ENCODE results near the gene PTX4.
"Not testable (repeated sequence)": the region's sequence is repeated elsewhere in the genome, so short reads cannot be mapped to it uniquely, and the experiment has no call there.

PTX4 gene

GRCh38 chr16:1444730-1445517, 43.8 kb downstream of the PTX4 start:
- Mint-ChIP-seq H3K4me3 (no peak overlapping the region), H3K27ac (no peak overlapping the region), H3K4me1 (ENCODE audit: low read depth) (no peaks in the 10 kb centered on the region), H3K27me3 (ENCODE audit: low read depth) (no peaks in the 10 kb centered on the region), H3K36me3 (ENCODE audit: low read depth) (no peaks in the 10 kb centered on the region), H3K9me3 (no peaks in the 10 kb centered on the region)

GRCh38 chr16:1443980-1444729, 44.6 kb downstream of the PTX4 start, which contains the start of gene CCDC154:
Gene CCDC154 (minus strand): TSS chr16:1444556. CDS start chr16:1444322, 234 bp downstream.
- Mint-ChIP-seq H3K27ac (no peak within 1 kb of the TSS), H3K27me3 (ENCODE audit: low read depth) (no peaks in the 10 kb centered on the region), H3K4me1 (ENCODE audit: low read depth) (no peaks in the 10 kb centered on the region)

GRCh38 chr16:1443403-1443973, 45.3 kb downstream of the PTX4 start:
- Mint-ChIP-seq H3K4me1 (ENCODE audit: low read depth) (no peaks in the 10 kb centered on the region), H3K9me3 (no peaks in the 10 kb centered on the region), H3K4me3 (no peak overlapping the region), H3K27me3 (ENCODE audit: low read depth) (no peaks in the 10 kb centered on the region), H3K36me3 (ENCODE audit: low read depth) (no peaks in the 10 kb centered on the region), H3K27ac (no peak overlapping the region)

More at GRCh38 chr16:1443980-1444729, 44.6 kb downstream of the PTX4 start, which contains the start of gene CCDC154:
- Mint-ChIP-seq H3K4me3 (no peak within 1 kb of the TSS), H3K36me3 (ENCODE audit: low read depth) (no peaks in the 10 kb centered on the region), H3K9me3 (no peaks in the 10 kb centered on the region)

DNA sequence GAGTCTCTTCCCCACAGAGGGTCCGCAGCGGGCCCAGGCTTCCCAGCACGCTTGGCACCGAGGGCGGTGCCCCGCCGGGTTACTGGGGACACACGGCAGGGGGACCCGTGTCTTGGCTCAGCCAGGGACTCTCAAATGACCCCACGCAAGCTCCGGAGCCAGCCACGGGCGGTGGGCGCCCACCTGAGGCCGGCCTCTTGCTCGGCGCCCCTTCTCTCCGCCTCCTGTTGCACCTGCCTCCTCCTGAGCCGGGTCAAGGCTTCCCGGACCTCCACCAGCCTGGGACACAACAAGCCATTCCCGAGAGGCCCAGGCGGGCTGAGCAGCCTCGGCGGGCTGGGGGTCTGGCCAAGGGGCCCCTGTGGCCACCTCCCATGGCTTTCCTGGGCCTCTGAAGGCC, 46.0 kb downstream of the PTX4 start:
- Mint-ChIP-seq H3K27ac (no peak overlapping the region), H3K4me3 (no peak overlapping the region), H3K36me3 (ENCODE audit: low read depth) (no peaks in the 10 kb centered on the region), H3K9me3 (no peaks in the 10 kb centered on the region), H3K4me1 (ENCODE audit: low read depth) (no peaks in the 10 kb centered on the region), H3K27me3 (ENCODE audit: low read depth) (no peaks in the 10 kb centered on the region)

DNA sequence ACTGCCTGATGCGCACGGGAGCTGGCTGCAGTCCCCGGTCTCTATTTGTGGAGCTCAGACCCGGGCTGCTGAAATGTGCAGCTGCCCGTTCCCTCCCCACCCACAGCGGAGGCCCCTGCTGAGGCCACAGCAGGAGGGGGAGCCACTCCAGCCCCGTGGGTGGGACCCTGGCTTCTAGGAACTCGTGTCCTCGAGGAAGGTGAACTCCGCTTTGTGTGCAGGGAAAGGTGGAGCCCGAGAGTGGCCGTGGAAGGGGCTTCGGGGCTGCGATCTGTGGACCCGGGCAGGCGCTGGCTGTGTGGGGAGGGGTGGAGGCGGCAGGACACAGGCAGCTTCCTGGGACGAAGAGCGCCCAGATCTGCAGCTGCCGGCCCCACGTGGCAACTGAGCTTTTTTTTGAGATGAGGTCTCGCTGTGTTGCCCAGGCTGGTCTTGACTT, 47.3 kb downstream of the PTX4 start:
- H3K36me3 Mint-ChIP-seq (ENCODE audit: low read depth) = no peaks in the 10 kb centered on the region
- no peak overlapping the region for H3K27ac Mint-ChIP-seq
- H3K4me1 Mint-ChIP-seq (ENCODE audit: low read depth) = no peaks in the 10 kb centered on the region
- no peaks in the 10 kb centered on the region for H3K27me3 Mint-ChIP-seq (ENCODE audit: low read depth)
- H3K4me3 Mint-ChIP-seq = no peak overlapping the region
- no peaks in the 10 kb centered on the region for H3K9me3 Mint-ChIP-seq

DNA sequence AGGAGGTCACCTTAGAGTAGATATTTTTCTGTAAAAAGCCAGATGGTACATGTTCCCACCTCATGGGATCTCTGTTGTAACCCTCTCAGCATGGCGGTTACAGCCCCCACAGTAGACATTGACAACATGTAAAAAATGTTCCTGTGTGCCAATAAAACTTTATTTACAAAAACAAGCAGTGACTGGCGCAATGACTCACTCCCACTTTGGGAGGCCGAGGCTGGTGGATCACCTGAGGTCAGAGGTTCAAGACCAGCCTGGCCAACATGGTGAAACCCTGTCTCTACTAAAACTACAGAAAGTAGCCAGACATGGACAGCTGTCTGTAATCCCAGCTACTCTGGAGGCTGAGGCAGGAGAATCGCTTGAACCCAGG, 49.1 kb downstream of the PTX4 start:
- H3K27ac Mint-ChIP-seq; H3K27me3 Mint-ChIP-seq (ENCODE audit: low read depth); H3K4me3 Mint-ChIP-seq; H3K9me3 Mint-ChIP-seq; H3K4me1 Mint-ChIP-seq (ENCODE audit: low read depth); H3K36me3 Mint-ChIP-seq (ENCODE audit: low read depth): not testable (repeated sequence)

DNA sequence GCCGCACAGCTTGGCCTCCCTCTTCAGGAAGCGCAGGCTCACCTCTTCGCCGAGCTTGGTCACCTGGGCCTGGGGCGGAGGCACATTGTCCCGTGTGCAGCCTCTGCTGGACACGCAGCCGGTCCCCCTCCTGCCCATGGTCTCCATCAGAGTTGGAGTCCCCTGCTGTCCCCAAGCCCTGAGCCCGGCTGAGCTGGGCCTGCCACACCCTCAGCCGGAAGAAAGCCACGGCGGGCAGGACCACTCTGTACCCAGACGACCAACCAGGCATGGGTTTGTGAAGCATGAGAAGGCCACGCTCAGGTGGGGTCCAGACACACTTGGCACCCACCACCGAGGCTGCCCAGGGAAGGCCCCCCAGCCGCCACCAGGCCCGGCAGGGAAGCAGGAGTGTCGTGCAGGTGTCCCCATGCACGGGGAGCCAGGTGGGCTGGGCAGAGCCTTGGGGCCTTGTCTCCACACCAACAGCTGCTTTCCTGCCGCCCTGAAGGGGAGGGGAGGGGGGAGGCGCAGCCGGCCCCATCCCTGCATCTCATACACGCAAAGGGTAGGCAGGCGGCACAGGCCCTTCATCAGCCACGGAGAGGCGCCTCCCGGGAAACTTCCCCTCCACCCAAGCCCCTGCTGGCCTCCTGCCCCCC, 49.6 kb downstream of the PTX4 start:
- Mint-ChIP-seq H3K36me3 (ENCODE audit: low read depth) (no peaks in the 10 kb centered on the region), H3K27ac (no peak overlapping the region), H3K4me3 (no peak overlapping the region), H3K9me3 (no peaks in the 10 kb centered on the region), H3K27me3 (ENCODE audit: low read depth) (no peaks in the 10 kb centered on the region), H3K4me1 (ENCODE audit: low read depth) (no peaks in the 10 kb centered on the region)

- H3K4me1 Mint-ChIP-seq (ENCODE audit: low read depth) = no peaks in the 10 kb centered on the region
- H3K36me3 Mint-ChIP-seq (ENCODE audit: low read depth) = no peaks in the 10 kb centered on the region
- no peaks in the 10 kb centered on the region for H3K9me3 Mint-ChIP-seq
- no peak overlapping the region for H3K27ac Mint-ChIP-seq
- H3K27me3 Mint-ChIP-seq (ENCODE audit: low read depth) = no peaks in the 10 kb centered on the region
- H3K4me3 Mint-ChIP-seq = no peak overlapping the region
Observed at GRCh38 chr16:1438229-1439057, 50.3 kb downstream of the PTX4 start.

DNA sequence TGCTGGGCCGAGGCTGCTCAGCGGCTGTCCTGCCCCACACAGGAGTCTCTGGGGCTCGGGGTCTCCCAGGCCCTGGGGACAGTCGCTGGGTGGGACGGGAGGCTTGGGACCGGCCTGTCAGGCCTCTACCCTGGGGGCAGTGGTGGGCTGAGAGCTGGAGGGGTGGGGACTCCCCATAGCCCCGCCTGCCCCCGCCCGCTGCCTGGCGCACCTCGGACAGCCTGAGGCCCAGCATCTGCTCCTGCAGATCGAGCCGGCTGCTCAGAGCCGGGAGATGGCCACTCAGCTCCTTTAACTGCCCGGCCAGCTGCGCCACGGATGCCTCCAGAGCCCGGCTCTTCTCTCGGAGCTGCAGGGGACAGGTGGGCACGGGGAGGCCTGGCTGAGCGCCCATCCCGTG, 51.1 kb downstream of the PTX4 start:
- no peaks in the 10 kb centered on the region for H3K4me1 Mint-ChIP-seq (ENCODE audit: low read depth)
- no peaks in the 10 kb centered on the region for H3K27me3 Mint-ChIP-seq (ENCODE audit: low read depth)

DNA sequence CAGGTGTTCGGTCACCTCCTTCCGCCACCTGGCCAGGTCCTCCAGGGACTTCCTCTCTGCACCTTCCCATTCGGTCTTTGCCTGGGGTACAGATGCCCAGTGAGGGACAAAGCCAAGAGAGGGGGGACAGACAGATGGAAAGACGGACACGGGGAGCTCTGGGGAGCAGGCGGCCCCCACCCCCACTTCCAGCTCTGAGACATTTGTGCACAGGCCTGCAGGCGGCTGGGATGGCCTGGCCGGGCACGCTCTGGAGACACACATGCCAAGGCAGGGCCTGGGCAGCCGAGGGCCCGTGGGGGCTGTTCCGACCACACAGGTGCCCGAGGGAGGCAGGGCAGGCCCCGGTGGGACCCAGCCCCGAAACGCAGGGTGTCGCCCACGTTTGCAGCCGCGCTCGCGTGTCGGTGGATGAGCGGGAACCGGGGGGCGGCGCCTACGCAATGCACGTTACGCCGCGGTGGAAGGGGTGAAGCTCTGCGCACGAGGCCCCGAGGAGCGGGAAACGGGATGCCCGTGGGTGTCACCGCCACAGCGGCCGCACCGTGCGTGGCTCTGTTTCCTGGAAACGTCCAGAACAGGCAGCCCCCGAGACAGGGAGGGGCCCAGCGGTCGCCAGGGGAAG, 51.9 kb downstream of the PTX4 start:
- H3K9me3 Mint-ChIP-seq = no peaks in the 10 kb centered on the region
- no peak overlapping the region for H3K4me3 Mint-ChIP-seq
- H3K27me3 Mint-ChIP-seq (ENCODE audit: low read depth) = no peaks in the 10 kb centered on the region
- no peaks in the 10 kb centered on the region for H3K36me3 Mint-ChIP-seq (ENCODE audit: low read depth)
- no peaks in the 10 kb centered on the region for H3K4me1 Mint-ChIP-seq (ENCODE audit: low read depth)
- no peak overlapping the region for H3K27ac Mint-ChIP-seq

More for the DNA sequence above, 51.1 kb downstream of the PTX4 start:
- no peak overlapping the region for H3K27ac Mint-ChIP-seq
- H3K36me3 Mint-ChIP-seq (ENCODE audit: low read depth) = no peaks in the 10 kb centered on the region
- no peaks in the 10 kb centered on the region for H3K9me3 Mint-ChIP-seq
- H3K4me3 Mint-ChIP-seq = no peak overlapping the region

- no peaks in the 10 kb centered on the region for H3K4me1 Mint-ChIP-seq (ENCODE audit: low read depth)
- H3K9me3 Mint-ChIP-seq = no peaks in the 10 kb centered on the region
- no peaks in the 10 kb centered on the region for H3K36me3 Mint-ChIP-seq (ENCODE audit: low read depth)
- H3K27ac Mint-ChIP-seq = no peak overlapping the region
- no peak overlapping the region for H3K4me3 Mint-ChIP-seq
- no peaks in the 10 kb centered on the region for H3K27me3 Mint-ChIP-seq (ENCODE audit: low read depth)
Observed at GRCh38 chr16:1435921-1436697, 52.6 kb downstream of the PTX4 start.
